NCI-H2107 treated with DMSO at 0.1 percent for 48 hours (cell line): ENCODE data around the gene LRRFIP1.
"Not testable (repeated sequence)": the region's sequence is repeated elsewhere in the genome, so short reads cannot be mapped to it uniquely, and the experiment has no call there.

ENCODE experiments used
- DNase-seq: peaks from one replicate; lab custom pipeline; 2025; ENCODE audit not compliant: unreplicated experiment; lab: John Stamatoyannopoulos, UW

Gene LRRFIP1

DNA sequence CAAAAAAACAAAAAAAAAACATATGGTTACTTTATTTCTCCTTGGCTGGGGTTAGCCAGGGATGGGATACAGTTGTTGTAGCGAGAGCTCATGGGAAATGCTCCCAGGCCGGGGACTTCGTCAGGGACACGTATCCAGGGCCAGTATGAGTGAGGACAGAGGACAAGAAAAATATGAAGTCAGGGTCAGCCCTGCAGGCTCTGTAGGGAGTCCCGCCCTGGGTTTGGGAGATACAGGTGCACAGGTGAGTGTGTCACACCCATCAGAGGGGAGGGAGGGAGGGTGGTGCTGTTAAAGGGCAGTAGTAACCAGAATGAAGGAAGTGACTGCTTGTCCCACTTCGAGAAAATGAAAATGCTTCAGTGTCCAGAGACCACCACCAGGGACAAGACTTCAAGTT lies 115.6 kb downstream of the LRRFIP1 start:
- DNase-seq = no peak

DNA sequence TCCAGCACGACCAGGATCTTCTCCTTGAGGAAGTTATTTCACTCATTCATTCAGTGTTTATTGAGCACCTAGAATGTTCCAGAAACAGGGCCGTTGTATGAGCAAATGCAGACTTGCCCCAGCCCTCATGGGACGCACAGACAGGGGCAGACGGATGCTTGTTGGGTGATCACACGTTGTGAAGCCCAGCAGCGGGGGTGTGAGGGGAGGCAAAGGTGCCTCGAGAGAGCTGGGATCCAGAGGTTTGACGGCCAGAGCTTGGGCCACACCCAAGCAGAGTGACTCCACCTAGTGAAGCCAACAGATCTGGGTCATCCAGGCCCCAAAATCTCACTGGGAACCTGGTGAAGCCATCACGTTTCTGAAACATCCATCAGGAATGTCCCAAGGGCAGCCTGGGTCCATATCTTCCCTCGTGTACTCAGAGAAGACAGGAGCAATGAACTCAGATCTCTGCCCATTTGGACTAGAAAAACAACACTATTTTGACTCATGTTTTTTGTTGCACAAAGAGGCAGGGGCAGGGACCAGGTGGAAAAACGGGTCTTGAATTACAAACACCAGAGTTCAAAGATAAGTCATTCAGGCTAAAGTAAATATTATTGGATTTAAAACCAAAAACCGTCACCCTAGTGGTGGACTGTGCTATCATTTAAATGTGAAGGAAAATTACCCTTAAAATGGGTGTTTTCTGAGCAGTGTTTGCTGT lies 116.3 kb downstream of the LRRFIP1 start:
- DNase-seq = no peak

DNA sequence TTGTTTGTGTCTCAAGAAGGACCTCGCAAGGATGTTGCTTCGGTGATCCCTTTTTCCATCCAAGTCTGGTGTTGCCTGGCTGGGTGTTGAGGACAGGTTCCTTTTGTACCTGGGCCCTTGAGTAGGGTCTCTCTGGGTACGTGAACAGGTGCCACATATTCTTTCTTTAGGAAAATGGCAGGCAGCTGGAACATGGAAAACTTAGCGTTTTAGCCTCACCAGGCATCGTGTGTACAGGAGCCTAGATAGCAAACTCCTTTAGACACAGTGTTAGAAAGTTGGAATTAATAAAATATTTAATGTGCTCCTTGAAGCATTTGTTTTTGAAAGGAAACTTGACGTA lies 116.9 kb downstream of the LRRFIP1 start:
- DNase-seq = no peak

DNA sequence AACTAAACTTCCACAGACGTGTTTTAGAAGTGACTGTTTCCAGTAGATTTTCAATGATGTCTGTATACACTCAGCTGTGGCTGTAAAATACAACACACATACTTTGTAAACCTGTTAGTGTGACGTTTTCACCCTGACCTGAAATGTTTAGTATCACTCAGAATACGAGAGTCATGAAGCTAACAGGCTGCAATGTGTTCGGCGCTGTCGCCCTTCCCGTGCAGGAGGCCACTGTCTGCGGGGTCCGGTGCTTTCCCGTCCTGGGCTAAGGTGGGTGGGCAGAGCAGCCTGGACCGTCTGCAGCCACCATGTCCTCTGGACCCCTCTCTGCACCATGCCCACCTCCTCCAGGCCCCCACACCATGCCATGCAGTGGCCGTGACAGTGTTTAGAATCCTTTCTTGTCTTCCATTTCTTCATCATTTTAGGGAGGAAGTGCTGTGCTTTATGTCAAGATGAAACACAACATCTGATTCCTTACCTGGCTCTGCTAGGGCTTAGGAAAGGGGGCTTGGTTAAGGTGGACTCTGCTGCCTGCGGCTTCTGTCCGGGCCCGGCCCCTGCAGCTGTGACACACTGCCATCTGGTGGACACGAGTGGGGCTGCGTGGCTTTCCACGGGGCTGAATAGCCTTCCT lies 117.3 kb downstream of the LRRFIP1 start:
- DNase-seq = peak; percentile 3

- DNase-seq = no peak
These were observed 117.8 kb downstream of the LRRFIP1 start for GRCh38 chr2:237745250-237745613.

DNA sequence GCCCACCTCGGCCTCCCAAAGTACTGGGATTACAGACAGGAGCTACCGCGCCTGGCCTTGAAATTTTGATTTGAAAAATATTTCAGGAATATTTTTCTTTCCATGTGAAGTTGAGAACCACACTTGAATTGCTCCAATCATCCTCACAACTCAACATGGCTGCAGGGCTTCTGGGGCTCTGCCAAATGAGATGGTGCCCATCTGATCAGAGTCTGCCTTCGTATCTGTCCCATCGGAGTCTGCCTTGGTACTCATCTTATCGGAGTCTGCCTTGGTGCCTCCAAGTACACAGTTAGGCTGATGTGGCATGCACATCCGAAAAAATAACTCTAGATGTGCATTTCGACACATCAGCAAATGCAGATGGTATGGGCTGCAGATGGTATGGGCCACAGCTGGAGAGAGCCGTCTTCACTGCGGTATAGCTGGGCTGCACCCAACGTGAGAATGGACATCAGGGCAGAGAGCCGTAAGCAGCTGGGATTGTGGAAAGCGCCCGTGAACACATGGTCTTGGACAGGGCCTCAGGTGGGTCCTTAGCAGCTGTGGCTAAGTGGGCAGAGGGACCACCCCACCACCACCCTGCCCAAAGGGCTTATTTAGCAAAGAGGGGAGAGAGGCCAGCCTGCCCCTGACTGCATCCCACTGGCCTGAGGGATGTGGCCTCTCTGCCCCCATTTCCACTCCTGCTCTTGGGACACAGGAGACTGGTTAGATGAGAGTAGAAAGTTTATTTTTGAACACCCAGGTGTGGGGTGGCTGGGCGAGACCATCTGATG lies 119.1 kb downstream of the LRRFIP1 start:
- DNase-seq = no peak

GRCh38 chr2:237747189-237747588 lies 119.8 kb downstream of the LRRFIP1 start:
- DNase-seq = no peak

- no peak for DNase-seq
These were observed 121.6 kb downstream of the LRRFIP1 start for GRCh38 chr2:237749002-237749401.

DNA sequence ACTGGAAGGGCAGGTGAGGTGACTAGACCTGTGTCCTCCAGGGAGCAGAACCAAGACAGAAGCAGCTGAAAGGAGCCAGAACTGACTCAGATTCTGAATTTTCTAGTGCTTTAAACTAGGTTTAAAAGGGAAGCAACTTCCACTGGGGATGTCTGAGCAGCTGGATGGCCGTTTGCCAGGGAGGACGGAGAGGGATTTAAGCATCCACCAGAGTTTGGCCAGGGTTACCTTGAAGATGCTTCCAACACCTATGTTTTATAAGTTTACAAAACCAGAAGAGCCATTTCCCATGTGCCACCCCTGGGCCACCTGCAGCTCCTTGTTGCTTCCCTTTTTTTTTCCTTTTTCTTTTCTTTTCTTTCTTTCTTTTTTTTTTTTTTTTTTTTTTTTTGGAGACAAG lies 122.6 kb downstream of the LRRFIP1 start:
- no peak for DNase-seq

GRCh38 chr2:237750441-237750840 lies 123.1 kb downstream of the LRRFIP1 start:
- DNase-seq = not testable (repeated sequence)

GRCh38 chr2:237752761-237753165 lies 125.4 kb downstream of the LRRFIP1 start:
- DNase-seq = no peak

- DNase-seq = no peak
These were observed 126.8 kb downstream of the LRRFIP1 start for GRCh38 chr2:237754182-237754581.

DNA sequence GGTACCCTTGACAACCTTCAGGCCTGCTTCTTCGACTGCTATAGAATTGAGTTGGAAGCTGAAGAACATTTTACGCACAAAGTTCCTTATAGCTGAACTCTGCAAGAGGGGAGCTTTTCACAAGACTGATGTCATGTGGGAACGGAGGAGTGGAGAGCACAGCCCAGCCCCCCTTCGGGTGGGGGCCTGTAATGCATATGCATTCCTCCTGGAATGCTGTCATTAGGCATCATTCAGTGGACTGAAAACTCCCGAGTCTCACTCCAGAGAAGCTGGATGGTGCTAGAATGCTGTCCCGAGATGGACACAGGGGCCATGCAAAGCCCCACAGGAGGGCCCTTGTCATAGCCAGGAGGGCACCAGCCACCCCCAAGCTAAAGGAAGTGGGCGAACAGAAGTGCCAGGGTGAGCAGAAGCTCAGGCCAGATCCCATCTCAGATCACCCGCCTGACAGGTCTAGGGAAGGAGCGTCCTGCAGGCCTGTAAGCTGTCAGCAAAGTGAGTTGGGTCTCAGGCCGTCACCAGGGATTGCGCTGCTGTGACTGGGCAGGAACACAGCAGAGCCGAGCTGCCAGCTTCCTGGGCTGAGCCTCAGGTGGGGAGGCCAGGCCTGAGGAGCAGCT lies 127.3 kb downstream of the LRRFIP1 start:
- no peak for DNase-seq

DNA sequence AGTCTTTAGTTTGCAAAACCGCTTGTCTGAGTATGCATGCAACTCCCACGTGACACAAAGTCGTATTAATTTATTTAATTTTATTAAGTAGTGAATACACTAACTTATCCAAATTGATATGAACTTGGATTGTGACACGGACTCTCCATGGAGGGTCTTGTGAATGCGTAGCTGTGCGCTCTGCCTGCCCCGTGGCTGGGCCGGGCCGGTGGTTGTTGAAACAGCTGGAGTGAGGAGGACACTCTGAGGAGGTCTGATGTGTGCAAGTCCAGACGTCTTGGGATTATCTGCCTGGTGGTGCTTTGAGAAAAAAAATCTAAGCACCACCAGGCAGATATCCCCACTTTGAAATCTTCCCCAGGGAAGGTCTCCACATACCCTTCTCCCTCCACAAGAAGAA lies 130.2 kb downstream of the LRRFIP1 start:
- no peak for DNase-seq

- DNase-seq = no peak
These were observed 130.8 kb downstream of the LRRFIP1 start for GRCh38 chr2:237758185-237758584.

DNA sequence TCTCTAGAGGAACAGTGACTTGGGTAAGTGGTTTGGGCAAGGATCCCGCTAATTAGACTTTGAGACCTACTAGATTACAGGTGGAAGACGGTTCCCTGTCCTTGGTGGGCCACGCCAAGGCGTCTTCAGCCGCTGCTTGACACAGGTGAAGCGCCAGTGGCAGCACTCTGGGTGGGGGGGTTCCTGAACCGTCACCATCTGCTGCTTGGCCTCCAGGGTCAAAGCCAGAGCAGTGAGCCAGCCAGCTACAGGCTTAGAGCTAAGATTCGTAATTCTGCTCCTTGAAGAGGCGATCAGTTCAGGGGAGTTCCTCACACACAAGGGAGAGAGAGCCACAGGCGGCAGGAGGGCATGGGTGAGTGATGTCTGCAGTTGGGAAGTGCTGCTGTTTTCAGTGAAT lies 131.8 kb downstream of the LRRFIP1 start:
- DNase-seq = no peak

DNA sequence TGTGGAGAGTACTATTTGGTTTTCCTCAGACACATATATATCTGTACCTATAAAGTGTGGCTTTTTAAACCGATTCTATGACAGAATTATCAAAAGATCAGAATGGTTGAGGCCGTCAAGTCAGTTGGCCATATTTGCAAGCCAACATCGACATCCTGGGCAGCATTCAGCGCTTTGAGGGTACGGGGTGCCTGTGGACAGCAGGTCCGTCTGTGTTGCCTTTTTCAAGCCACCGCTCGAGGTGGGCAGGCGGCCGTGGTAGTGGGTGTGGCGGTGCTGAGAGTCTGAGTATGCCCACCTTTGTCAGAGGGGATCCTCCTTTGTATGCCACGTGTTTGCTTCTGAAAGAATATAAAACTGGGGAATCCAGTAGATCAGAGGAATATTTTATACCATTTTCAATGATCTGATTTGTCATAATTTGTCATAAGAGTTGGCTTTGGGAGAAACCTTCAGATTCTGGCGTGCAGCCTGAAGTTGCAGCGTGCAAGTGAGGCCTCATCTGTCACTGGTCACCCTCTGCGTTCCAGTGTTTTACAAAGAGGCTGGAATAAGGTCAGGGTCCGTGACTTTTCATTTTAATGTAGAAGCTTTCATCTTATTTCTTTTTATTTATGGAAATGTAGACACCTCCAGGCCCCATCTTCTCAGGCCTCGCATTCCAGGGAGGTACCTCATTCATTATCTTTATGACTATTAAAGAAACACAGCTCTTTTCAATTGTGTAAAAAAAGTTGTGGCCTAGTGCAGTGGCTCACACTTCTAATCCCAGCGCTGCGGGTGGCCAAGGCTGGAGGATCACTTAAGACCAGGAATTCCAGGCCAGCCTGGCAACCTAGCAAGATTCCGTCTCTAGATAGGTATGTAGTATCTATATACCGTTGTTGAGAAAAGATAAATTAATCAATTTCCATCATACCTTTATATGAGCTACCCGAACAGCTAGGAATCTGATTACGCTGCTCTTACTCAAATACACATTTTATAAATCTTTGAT lies 133.4 kb downstream of the LRRFIP1 start:
- DNase-seq = no peak

- DNase-seq = not testable (repeated sequence)
These were observed 135.2 kb downstream of the LRRFIP1 start for GRCh38 chr2:237762291-237763182.

DNA sequence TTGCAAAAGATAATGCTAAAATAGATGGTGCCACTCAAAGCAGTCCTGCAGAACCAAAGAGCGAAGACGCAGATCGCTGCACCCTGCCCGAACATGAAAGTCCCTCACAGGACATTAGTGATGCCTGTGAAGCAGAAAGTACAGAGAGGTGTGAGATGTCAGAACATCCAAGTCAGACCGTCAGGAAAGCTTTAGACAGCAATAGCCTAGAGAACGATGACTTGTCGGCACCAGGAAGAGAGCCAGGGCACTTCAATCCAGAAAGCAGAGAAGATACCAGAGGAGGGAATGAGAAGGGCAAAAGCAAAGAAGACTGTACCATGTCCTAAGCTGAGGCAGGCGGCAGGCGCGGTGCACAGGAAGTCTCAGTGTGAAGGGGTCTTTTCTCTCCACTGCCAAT lies 136.4 kb downstream of the LRRFIP1 start:
- DNase-seq = no peak

DNA sequence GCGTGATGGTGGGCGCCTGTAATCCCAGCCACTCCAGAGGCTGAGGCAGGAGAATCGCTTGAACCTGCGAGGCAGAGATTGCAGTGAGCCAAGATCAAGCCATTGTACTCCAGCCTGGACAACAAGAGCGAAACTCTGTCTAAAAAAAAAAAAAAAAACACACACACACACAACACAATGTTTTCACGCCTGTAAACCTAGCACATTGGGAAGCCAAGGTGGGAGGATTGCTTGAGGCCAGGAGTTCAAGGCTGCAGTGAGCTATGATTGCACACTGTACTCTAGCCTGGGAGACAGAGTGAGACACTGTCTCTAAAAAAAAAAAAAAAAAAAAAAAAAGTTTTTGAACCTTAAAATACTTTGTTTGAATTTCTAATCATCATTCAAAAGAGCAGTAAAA lies 137.7 kb downstream of the LRRFIP1 start:
- DNase-seq = not testable (repeated sequence)
